Lung (tissue), 12 donors: ENCODE data around the gene CASZ1. TPM values are rescaled to one million over a fixed set of nuclear protein-coding genes. Genes with fewer than 3 reads are reported as not detected.

Source experiments
- ATAC-seq: fragments of 200-7000 bp; cut with Tn5 transposase; one replicate; pipeline ENCODE4 v1.9.1; 2020; ENCODE audit warnings: moderate number of reproducible peaks; ENCODE audit not compliant: insufficient read depth, low FRiP score
- DNase-seq, 3 donors: peaks; one replicate each; pipeline ENCODE4 v3.0.0-alpha.2; 2013 to 2017
- H3K27ac ChIP-seq, 2 donors: one replicate each; pipeline ENCODE4 v1.5.1; 2013; ENCODE audit warnings: mild to moderate bottlenecking in 2 of 2, moderate library complexity in 2 of 2, control low read depth in 1 of 2, inconsistent platforms in 1 of 2, low read depth in 1 of 2, low read length in 1 of 2
- H3K27me3 ChIP-seq, 3 donors: one replicate each; pipeline ENCODE4 v1.5.1; 2013; ENCODE audit warnings: low read length in 2 of 3; ENCODE audit not compliant: control insufficient read depth in 3 of 3, insufficient read depth in 3 of 3
- H3K36me3 ChIP-seq, 4 donors: one replicate each; pipeline ENCODE4 v1.5.1; 2013; ENCODE audit warnings: low read length in 4 of 4, mild to moderate bottlenecking in 1 of 4, moderate library complexity in 1 of 4; ENCODE audit not compliant: control insufficient read depth in 4 of 4, insufficient read depth in 4 of 4
- H3K4me1 ChIP-seq, 5 donors: one replicate each; pipeline ENCODE4 v1.5.1; 2013; ENCODE audit warnings: low read length in 5 of 5, mild to moderate bottlenecking in 2 of 5, moderate library complexity in 1 of 5; ENCODE audit not compliant: control insufficient read depth in 5 of 5, insufficient read depth in 5 of 5
- H3K4me3 ChIP-seq: one replicate; pipeline ENCODE4 v1.5.1; 2013; ENCODE audit warnings: mild to moderate bottlenecking, control low read depth, moderate library complexity
- H3K9ac ChIP-seq, 2 donors: one replicate each; pipeline ENCODE4 v1.5.1; 2013; ENCODE audit warnings: low read length in 2 of 2, control low read depth in 1 of 2; ENCODE audit not compliant: insufficient read depth in 1 of 2
- H3K9me3 ChIP-seq, 4 donors: one replicate each; pipeline ENCODE4 v1.5.1; 2013; ENCODE audit warnings: low read length in 3 of 4, mild to moderate bottlenecking in 1 of 4, moderate library complexity in 1 of 4; ENCODE audit not compliant: control insufficient read depth in 4 of 4, insufficient read depth in 3 of 4
- WGBS, 2 donors: extraction: QIAGEN DNeasy Blood & Tissue Kit; methylation state at CpG; one replicate each; pipeline ENCODE4 v1.1.7; 2013; 5-methylcytosine and 5-hydroxymethylcytosine counted together
- polyA plus RNA-seq, 2 donors: library from polyadenylated mRNA; stranded (reverse); fragments of 200-250 nt; gene quantifications; one replicate each; pipeline ENCODE4 v1.2.1, GENCODE V29; 2013
- total RNA-seq, 2 donors: library from RNA; depleted of rRNA in 1 of 2; stranded (reverse); fragments of >200 nt in 1 of 2; gene quantifications; one replicate each; pipeline ENCODE4 v1.2.1, GENCODE V29; 2014 to 2021
- TF ChIP-seq, protein P1 (sequence below): IDR thresholded peaks from 2 replicates; pipeline ENCODE4 v1.5.1; 2012; ENCODE audit warnings: mild to moderate bottlenecking; ENCODE audit errors: control extremely low read depth, extremely low read depth
- donor health status: control.
- donor health status: control.
- donor health status: Bipolar disorder and iron deficiency.
- donor health status: healthy.
- donor health status: DM: yes; HTN: yes; CAD: no.

Gene CASZ1
- total and polyA plus RNA-seq, 4 donors: 10.3 to 69.9 (median 40.5) TPM

DNA sequence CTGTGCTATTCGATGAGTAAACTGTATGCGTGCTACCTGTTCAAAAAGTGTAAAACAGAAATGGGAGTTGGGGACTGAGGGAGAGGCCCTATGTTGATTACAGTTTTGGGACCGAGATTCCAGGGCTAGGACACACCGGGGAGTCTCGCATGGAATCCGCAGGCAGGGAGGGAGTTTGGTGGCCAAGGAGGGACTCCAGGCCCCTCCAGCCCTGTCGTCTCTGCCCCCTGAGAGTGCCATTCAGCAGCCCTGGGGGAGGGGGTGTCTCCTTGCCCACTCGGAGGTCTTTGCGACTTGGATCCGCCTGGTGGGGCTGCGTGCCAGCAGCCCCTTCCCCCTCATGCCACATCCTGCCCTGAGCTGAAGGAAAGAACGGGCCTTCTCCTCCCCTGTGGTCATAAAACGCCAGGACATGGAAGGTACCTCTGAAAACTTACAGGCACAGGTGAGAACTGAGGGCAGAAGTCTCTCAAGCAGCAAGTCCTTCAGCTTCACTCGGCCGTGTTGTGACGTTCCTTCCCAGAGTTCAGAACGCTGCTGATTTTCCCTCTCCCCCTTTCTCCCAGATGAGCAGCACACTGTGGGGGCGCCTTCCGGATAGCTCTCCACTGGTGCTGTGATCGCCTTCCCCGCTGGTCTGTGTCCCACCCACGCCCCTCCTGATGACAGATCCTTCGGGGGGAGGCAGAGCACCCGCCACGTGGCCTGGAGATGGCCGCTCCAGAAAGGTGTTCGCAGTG lies 180.3 kb downstream of the CASZ1 start:
- no peak for DNase-seq
- WGBS, 2 donors: 92 to 94% methylated on average over 27 of the region's 27 CpGs

DNA sequence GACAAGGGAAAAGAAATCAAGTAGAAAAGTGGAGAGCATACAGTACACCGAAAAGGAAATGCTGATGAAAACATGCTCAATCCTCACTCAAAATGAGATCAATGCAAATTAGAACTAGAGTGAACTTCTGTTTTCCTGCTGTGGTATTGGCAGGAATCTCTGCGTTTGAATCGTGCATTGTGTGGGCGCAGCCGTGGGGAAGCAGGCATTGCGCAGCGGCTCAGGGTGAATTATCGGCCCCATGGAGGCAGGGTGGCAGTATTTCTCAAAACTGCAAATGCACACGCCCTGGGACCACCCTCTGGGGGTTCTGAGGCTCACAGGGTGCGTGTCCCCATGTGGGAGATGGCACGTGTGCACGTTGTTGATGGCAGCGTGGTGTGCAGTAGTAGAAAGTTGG lies 181.1 kb downstream of the CASZ1 start:
- Histone ChIP-seq H3K27ac (no peak overlapping the region), H3K36me3 (peaks cover 0 to 5% (median 1%) of the 10 kb centered on the region in 4 donors), H3K9me3 (no peaks in the 10 kb centered on the region), H3K27me3 (no peaks in the 10 kb centered on the region), H3K4me3 (no peak overlapping the region), H3K4me1 (no peaks in the 10 kb centered on the region), H3K9ac (no peak overlapping the region)
- ATAC-seq: no peak
- TF ChIP-seq, protein P1, sequence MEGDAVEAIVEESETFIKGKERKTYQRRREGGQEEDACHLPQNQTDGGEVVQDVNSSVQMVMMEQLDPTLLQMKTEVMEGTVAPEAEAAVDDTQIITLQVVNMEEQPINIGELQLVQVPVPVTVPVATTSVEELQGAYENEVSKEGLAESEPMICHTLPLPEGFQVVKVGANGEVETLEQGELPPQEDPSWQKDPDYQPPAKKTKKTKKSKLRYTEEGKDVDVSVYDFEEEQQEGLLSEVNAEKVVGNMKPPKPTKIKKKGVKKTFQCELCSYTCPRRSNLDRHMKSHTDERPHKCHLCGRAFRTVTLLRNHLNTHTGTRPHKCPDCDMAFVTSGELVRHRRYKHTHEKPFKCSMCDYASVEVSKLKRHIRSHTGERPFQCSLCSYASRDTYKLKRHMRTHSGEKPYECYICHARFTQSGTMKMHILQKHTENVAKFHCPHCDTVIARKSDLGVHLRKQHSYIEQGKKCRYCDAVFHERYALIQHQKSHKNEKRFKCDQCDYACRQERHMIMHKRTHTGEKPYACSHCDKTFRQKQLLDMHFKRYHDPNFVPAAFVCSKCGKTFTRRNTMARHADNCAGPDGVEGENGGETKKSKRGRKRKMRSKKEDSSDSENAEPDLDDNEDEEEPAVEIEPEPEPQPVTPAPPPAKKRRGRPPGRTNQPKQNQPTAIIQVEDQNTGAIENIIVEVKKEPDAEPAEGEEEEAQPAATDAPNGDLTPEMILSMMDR: no peak
- WGBS, 2 donors: 83 to 85% methylated on average over 13 of the region's 13 CpGs
- no peak for DNase-seq

More for the DNA sequence above, 180.3 kb downstream of the CASZ1 start:
- Histone ChIP-seq H3K4me1 (no peaks in the 10 kb centered on the region), H3K27me3 (no peaks in the 10 kb centered on the region), H3K4me3 (no peak overlapping the region), H3K9me3 (no peaks in the 10 kb centered on the region), H3K27ac (no peak overlapping the region), H3K36me3 (peaks cover 0 to 5% (median 1%) of the 10 kb centered on the region in 4 donors), H3K9ac (no peak overlapping the region)
- TF ChIP-seq, protein P1: no peak
- no peak for ATAC-seq

DNA sequence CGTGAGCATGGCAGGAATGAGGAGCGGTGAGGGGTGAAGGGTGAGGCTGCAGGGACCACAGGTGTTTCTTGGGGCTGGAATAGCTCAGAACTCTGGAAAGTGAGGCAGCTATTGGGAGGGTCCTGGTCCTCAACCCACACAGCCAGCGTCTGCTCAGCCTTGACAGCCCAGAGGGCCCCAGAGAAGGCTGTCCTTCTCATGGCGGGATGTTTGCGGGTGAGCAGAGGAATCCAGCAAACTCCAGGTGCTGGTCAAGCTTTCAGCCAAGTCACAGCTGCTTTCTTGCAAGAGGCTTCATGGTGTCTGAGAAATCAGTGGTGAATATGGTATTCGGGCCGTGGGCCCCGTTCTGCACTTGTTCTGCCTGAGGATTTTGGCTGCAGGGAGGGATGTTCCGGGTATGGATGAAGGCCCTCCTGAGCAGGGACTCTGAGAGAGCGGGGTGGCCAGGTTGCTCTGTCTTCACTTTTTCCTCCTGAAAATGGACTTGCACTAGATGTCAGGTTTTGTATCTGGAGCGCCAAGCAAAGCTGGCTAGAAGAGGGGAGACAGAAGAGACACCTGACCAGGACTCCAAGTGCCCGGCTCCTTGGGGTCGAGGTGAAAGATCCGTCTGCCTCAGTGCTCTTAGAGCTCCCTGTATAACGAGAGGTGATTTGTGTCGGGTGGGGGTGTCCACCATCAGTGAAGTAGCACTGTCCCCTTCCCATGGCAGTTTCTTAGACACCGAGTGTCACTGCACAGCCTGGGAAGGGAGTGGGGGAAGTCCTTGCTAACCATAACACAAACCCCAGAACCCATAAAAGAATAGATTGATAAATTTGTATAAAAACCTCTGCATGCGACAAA lies 181.8 kb downstream of the CASZ1 start:
- Histone ChIP-seq H3K27me3 (no peaks in the 10 kb centered on the region), H3K9me3 (no peaks in the 10 kb centered on the region), H3K4me3 (no peak overlapping the region), H3K36me3 (peaks cover 0 to 5% (median 1%) of the 10 kb centered on the region in 4 donors), H3K9ac (no peak overlapping the region), H3K4me1 (no peaks in the 10 kb centered on the region), H3K27ac (no peak overlapping the region)
- ATAC-seq (no peak), DNase-seq (no peak)
- TF ChIP-seq, protein P1: no peak
- 95 to 96% methylated on average over 18 of the region's 18 CpGs for WGBS, 2 donors
